Anterior cingulate cortex (tissue), 58 donors: Measurements from ENCODE around the gene USP21.
A peak's percentile ranks its signal among the peaks of the same experiment; 100 is the strongest.

Experiments used
- DNase-seq, 58 donors: peaks; one replicate each; lab custom pipeline; 2025; lab: John Stamatoyannopoulos, UW

Gene USP21

DNA sequence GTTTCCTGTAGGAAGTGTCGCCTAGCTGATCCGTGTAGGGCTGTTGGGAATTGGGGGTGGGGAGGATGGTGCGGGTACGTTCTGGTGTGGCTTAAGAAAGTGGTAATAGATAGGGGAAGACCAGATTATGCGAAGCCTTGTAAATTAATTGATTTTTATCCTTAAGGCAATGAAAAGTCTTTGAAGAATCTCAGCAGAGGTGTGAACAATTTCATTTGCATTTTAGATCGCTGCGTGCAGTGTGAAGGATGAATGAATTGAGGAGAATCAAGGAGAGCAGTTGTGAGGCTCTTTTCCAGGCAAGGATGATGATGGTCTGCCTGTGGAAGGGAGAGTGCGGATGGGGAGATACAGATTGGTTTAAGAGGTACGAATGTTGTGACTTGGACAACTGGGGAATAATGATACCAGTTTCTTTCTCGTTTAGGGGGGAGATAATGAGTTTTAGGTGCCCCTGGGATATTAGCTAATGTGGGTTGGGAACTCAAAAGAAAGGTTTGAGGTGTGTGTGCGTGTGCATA is 26.0 kb upstream of the USP21 start:
- peak in 1 of 58 donors; percentile 33 for DNase-seq

DNA sequence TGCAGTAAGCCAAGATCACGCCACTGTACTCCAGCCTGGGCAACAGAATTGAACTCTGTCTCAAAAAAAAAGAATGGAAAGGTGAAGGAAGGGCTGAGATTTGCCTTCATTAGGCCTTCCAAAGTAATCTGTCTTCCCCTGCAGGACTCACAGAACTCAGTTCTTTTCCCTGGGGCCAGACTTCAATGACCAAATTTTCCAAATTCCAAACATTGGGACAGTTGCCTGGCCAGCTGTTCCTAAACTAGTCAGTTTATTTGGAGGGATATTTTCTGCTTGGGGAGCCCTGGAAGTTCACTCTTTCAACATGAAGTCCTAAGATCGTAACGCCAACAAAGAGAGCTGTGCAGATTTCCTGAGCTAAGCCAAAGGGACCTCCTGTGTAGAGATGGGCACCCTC is 21.4 kb upstream of the USP21 start:
- DNase-seq, result no peak

DNA sequence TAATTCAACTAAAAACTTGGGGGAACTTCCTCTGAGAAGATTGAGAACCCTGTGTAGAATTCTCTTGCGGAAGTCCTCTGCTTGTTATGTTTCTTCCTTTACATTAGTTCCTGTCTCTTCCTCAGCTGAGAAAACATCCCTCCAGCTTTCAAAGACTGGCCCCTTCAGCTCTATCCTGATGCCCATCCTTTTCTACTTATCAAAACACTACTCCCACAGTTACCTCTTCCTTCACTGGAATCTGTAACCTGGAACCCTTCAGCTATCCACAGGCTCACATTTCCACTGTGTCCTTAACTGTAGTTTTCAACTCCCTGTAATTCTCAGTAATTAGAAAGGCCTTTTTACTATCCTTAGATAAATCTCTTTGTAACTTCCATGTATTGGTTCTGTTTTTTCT is 20.9 kb upstream of the USP21 start:
- no peak for DNase-seq

DNA sequence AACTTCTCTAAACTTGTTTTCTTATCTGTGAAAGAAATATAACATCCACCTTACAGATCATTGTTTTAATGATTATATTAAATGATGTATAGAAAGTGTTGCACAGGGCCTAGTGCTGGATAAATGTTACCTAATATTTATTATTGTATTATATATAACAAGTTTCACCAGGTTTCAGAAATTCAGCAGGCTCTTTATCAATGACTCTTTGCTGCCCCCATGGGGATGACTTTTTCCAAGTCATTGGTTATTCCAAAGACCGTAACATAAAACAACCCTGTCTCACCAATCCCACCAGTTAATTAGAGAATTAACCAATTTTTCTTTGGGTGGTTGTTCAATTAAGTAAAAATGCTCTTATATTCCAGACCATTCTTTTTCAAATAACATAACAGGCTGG is 19.5 kb upstream of the USP21 start:
- DNase-seq, result peak in 3 of 58 donors; percentile 3 to 22 (median 11)

DNA sequence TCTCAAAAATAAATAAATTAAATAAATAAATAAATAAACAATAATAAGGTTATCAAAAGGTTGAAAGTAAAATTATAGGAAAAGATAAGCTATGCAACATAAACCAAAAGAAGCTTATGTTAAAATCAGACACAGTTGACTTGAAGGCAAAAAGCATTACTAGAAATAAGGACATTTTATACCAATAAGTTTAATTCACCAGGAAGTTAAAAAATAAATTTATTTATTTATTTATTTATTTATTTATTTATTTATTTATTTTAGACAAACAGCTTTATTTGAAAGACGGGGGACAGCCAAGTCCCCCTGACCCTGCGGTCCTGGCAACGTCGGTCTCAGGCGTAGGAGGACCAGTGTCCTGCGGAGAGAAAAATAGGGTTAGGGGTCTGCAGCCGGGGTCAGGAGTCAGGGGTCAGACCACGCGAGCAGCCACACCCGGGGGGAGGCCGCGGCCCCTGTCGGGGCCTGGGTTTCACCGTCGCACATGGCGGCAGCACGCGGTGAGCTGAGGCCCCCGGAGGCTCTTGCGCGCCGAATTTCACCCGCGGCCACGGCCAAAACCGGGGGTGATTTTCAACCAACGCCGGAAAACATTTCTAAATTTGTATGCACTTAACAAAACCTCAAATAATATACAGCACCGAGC is 18.4 kb upstream of the USP21 start:
- DNase-seq, result no peak

DNA sequence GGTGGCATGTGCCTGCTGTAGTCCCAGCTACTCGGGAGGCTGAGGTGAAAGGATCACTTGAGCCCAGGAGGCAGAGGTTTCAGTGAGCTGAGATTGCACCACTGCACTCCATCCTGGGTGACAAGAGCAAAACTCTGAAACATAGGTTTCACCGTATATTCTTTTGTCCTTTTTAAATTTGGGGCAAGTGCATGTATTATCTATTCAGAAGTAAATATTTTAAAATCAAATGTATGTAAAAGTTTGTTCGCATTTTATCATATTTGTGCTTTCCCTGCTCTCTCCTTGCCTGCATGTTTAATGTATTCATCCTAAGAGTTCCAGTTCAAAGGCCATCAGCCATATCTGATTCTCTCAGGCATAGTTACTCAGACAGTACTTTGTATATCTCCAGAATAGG is 13.5 kb upstream of the USP21 start:
- DNase-seq, result no peak

DNA sequence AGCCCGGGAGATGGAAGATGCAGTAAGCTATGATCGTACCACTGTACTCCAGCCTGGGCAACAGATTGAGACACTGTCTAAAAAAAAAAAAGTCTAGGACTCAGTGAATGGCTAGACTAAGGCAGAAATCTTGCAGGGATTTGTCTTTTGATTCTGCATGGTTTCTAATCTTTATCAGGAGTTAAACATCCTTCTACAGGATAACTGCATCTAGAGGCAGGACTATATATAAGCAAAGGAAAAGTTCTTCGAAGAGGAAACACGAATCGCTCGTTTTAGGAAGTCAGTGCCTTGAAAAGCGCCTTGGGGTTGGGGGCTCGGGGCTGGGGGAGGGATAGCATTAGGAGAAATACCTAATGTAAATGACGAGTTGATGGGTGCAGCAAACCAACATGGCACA is 6.1 kb upstream of the USP21 start:
- DNase-seq, result no peak

DNA sequence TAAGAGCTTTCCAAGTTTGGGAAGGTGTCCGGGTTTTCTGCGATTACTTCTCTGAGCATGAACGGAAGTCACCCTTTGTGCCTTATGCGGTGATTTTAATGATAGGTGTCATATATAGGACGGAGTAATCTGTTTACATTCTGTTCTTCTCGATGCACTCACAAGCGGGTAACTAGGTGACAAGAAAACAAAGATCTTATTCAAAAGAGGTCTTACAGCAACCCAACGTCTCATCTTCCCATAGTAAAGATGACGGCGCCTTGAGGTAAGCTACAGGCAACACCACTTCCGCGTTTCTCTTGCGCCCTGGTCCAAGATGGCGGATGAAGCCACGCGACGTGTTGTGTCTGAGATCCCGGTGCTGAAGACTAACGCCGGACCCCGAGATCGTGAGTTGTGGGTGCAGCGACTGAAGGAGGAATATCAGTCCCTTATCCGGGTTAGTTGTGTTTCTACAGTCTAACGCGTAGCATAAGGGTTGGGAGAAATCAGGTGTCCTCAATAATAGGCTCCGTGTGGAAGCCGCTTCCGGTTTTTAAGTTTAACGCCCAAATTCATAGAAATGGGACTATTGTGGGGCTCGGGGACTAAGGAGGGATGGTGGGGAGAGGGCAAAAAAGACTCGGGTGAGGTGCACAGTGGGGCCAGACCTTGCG is 5.5 kb upstream of the USP21 start, which contains the start of gene UFC1:
TSS of gene UFC1 (plus strand) at position 297 of the 656 bp plus-strand sequence. CDS start at position 317, 20 bp downstream.
- DNase-seq, result peak; percentile 7 to 87 (median 72)

DNA sequence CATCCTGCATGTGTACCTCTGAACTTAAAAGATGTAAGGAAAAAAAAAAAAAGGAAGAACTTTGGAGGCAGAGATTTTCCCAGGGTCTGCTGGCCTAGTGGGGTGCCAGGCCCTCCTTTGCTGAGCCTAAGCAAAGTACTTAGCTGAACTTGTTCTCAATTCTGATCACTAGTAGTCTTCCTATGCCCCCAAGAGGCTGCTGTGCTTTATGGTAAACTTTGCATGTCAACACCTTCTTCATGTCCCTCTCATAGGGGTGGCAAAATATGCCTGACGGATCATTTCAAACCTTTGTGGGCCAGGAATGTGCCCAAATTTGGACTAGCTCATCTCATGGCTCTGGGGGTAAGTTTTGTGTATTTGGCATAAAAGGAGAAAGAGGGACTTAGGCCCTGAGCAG is 1.4 kb upstream of the USP21 start:
- no peak for DNase-seq

DNA sequence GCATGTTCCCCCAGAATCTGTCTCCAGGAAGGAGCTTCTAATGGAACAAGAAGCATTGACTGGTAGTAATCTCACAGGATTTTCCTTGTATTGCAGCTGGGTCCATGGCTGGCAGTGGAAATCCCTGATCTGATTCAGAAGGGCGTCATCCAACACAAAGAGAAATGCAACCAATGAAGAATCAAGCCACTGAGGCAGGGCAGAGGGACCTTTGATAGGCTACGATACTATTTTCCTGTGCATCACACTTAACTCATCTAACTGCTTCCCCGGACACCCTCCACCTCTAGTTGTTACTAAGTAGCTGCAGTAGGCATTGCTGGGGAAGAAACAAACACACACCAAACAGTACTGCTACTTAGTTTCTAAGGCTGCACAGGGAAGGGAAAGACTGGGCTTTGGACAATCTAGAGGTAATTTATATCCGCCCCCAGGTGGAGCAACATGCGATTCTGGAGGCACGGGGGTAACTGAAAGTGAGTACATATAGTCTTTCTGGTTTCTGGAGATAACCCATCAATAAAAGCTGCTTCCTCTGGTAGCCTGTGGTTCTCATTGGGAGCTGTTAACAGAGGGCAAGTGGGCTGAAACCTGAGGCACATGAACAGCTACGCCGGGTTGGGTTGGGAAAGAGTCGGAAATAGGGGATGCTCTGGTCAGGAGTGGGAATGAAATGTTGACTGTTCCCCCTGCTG is 837 bp upstream of the USP21 start:
- no peak for DNase-seq

DNA sequence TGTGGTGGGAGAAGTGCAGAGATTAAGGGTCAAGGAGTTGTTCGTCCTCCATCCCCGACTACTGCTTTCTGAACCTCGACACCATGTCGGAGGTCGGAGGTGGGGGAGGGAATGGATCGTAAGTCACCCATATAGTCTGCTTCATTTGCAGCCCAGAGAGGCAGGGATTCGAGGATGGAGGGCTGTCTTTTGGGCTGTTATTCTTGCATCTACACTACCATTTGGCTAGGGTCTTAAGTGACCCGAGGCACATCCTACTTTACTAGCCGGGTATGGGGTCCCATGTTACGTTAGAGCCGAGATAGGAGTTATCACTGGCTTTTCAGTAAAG is 578 bp downstream of the USP21 start:
- DNase-seq, result no peak

DNA sequence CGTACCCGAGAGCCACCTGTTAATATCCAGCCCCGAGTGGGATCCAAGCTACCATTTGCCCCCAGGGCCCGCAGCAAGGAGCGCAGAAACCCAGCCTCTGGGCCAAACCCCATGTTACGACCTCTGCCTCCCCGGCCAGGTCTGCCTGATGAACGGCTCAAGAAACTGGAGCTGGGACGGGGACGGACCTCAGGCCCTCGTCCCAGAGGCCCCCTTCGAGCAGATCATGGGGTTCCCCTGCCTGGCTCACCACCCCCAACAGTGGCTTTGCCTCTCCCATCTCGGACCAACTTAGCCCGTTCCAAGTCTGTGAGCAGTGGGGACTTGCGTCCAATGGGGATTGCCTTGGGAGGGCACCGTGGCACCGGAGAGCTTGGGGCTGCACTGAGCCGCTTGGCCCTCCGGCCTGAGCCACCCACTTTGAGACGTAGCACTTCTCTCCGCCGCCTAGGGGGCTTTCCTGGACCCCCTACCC is 1.4 kb downstream of the USP21 start:
- DNase-seq, result no peak

DNA sequence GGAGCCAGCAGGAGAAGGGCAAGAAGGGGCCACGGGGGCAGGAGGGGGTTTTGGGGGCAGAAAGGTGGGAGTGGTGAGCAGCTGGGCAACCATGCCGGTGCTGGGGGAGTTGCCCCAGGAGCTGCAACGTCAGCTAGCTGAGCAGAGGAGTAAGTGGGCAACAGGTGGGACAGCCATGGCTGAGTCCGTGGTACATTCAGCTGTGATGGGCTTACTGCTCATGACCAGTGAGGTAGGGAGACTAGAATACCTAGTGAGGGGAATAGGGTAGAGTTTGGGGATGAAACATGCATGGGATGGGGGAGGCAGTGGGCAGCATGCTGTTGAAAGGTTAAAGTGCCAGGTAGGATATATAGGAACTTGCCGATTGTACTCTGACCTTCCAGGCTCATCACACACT is 2.4 kb downstream of the USP21 start:
- no peak for DNase-seq

DNA sequence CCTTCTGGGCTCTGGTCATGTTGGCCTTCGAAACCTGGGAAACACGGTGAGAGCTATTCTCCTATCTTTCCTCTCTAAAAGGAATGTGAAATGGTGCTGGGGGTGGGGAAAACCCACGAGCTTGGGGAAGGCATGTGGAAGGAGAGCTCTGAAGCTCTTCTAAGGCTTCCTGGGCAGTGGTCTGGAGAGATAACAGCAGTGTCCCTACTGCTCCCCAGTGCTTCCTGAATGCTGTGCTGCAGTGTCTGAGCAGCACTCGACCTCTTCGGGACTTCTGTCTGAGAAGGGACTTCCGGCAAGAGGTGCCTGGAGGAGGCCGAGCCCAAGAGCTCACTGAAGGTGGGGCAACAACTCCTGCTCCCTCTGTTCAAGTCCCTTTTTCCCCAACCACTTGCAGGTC is 2.8 kb downstream of the USP21 start:
- no peak for DNase-seq

DNA sequence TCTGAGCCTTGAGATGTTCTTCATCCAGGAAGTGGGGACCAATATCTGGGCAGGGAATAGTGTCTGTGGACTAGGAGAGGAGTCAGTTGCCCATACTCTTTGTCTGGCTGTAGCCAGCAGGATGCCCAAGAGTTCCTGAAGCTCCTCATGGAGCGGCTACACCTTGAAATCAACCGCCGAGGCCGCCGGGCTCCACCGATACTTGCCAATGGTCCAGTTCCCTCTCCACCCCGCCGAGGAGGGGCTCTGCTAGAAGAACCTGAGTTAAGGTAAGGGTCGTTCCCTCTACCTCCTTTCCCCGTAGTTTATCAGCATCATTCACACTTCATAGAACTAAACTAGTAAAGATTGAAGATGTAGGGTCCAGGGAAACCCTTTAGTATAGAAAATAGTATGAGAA is 3.5 kb downstream of the USP21 start:
- no peak for DNase-seq

DNA sequence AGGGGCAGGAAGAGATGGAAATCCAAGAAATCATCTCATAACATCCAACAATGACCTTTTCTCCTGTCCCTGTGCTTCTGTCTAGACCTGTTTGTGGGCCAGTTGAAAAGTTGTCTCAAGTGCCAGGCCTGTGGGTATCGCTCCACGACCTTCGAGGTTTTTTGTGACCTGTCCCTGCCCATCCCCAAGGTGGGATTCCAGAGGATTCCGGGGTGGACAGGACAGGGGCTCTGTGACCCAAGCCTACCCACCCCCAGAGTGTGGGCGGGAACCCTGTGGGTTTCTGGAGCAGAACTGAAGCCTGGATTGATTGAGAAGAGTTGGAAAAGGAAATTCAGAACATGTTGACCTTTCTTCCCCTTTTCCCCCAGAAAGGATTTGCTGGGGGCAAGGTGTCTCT is 4.5 kb downstream of the USP21 start:
- no peak for DNase-seq

DNA sequence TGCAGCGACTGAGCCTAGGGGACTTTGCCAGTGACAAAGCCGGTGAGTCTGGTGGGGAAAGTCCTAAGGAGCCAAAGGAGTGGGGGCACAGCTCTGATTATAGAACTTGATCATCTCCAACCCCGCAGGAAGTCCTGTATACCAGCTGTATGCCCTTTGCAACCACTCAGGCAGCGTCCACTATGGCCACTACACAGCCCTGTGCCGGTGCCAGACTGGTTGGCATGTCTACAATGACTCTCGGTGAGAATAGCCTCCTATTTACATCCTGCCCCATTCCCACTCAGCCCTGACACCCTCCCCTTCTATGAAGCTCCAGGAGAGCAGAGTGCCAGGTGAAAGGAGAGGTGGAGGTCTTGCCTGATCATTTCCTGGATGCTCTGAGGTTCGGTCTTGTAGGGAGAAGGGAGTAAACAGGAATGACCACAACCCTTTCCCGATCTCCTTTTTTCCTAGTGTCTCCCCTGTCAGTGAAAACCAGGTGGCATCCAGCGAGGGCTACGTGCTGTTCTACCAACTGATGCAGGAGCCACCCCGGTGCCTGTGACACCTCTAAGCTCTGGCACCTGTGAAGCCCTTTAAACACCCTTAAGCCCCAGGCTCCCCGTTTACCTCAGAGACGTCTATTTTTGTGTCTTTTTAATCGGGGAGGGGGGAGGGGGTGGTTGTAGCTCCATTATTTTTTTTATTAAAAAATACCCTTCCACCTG is 5.8 kb downstream of the USP21 start:
- DNase-seq, result no peak

DNA sequence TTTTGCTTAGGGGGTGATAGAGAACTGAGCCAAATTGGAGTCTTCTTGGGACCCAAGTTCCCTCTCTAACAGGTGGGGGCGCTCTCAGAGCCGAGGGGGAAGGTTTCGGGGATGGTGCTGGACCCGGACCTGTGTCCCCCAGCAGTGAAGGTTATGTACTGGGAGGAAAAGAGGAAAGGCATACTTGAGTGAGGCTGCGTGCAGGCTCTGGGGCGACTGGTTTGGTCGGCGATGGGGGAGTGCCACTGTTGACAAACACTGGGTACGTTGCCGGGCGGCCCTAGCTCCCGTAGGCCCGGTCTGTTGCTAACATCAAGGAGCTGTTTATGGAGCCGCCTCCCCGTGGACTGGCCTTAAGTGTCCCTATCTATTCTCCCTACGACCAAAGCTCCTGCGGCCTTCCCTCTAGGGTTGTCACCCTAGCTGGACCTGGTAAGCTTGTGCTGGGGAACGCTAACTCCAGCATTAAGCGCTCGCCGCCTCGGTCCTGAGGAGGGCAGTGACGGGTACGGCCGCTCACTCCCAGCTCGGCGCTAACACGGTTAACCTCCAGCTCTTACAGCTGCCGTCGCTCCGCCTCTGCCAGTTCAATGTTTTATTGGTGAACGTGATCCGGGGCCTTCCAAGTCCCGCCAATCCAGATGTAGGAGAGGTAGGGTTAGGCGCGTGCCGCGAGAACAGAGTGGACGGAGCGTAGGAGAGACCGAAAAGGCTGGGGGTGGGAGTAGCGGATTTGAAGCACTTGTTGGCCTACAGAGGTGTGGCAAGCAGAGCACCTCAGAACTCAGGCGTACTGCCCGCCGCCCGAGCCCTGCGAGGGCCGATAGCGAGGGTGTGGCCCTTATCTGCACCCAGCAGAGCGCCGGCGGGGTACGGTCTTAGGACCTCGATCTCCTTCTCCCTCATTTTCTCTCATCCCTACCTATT is 6.7 kb downstream of the USP21 start, which contains the start of gene PPOX:
TSS of gene PPOX (plus strand) at position 685 of the 927 bp plus-strand sequence. CDS start 422 bp downstream, outside the sequence.
- DNase-seq, result peak; percentile 85 to 99 (median 97)

DNA sequence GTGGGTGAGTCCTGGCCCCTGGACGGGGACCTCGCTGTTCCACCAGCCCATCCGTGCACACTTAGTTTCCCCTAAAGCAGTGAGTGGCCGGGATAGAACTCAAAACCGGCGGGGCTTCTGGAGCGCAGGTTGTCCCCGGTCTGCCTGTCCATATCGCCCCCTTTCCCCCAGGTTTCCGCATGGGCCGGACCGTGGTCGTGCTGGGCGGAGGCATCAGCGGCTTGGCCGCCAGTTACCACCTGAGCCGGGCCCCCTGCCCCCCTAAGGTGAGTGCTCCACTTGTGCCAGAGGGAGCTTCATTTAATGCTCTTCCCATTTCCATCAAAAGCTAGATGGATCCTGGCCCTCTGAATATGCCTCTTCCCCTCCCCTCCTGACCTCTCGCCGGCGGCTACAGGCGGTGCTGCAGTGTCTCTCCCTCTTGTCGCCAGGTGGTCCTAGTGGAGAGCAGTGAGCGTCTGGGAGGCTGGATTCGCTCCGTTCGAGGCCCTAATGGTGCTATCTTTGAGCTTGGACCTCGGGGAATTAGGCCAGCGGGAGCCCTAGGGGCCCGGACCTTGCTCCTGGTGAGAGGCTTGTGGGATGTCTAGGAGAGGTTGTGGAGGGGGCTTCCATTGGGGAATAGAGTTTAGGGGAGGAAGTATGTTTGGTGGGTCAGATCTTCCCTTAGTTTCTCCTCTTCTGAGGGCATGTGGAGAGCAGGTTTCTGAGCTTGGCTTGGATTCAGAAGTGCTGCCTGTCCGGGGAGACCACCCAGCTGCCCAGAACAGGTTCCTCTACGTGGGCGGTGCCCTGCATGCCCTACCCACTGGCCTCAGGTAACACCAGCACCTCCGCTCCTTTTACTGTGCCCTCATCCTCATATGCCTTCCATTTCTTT is 7.6 kb downstream of the USP21 start:
- peak in 2 of 58 donors; percentile 36 to 55 for DNase-seq
